Activated CD4-positive, alpha-beta T cell treated with anti-CD3 and anti-CD28 coated beads for 36 hours (primary cell): ENCODE measurements around the gene TFB2M. TPM values are rescaled to one million over a fixed set of nuclear protein-coding genes. Genes with fewer than 3 reads are reported as not detected.
A peak's percentile ranks its signal among the peaks of the same experiment; 100 is the strongest.

Source experiments
- ATAC-seq: fragments of 200-7000 bp; cut with Tn5 transposase; one replicate; pipeline ENCODE4 v1.10.0; 2021; ENCODE audit warnings: mild to moderate bottlenecking, moderate library complexity
- CTCF ChIA-PET: fragments of 350-600 bp; sonication (Branson Sonifier 250); formaldehyde crosslinking; loops from one replicate; lab custom pipeline; 2021; ENCODE audit warnings: antibody characterized with exemption; lab: Charles Lee
- POLR2A ChIA-PET: fragments of 350-600 bp; sonication (Branson Sonifier 250); formaldehyde crosslinking; loops from one replicate; lab custom pipeline; 2021; ENCODE audit warnings: antibody characterized with exemption, inconsistent platforms; lab: Charles Lee
- DNase-seq: peaks from one replicate; pipeline ENCODE4 v3.0.0-alpha.2; 2020
- H3K27ac Mint-ChIP-seq: one replicate; pipeline ENCODE4 v1.8.0; 2021; ENCODE audit warnings: mixed read lengths
- H3K27me3 Mint-ChIP-seq: one replicate; pipeline ENCODE4 v1.8.0; 2021; ENCODE audit warnings: mixed read lengths
- H3K36me3 Mint-ChIP-seq: one replicate; pipeline ENCODE4 v1.8.0; 2021; ENCODE audit warnings: low read depth, mixed read lengths
- H3K4me1 Mint-ChIP-seq: one replicate; pipeline ENCODE4 v1.8.0; 2021; ENCODE audit warnings: mixed read lengths
- H3K4me3 Mint-ChIP-seq: one replicate; pipeline ENCODE4 v1.8.0; 2021; ENCODE audit warnings: mild to moderate bottlenecking, moderate library complexity, mixed read lengths
- H3K9me3 Mint-ChIP-seq: one replicate; pipeline ENCODE4 v1.8.0; 2021; ENCODE audit warnings: low read depth, mixed read lengths
- intact Hi-C, 2 experiments: fragments of 100-400 bp; cut with DNase I in 1 of 2; cut with micrococcal nuclease in 1 of 2; formaldehyde crosslinking; loops; one replicate each; pipeline versions ENCODE4 v1.14.2 to v1.15.1; 2022 to 2024; cut with DNase I, micrococcal nuclease
- total RNA-seq, 2 experiments: library from RNA; stranded (reverse); gene quantifications; one replicate each; pipeline ENCODE4 v1.2.3, GENCODE V29; 2021

Gene TFB2M
- total RNA-seq, 2 experiments from 2014 or later, result 14.1 to 17.3 TPM

DNA sequence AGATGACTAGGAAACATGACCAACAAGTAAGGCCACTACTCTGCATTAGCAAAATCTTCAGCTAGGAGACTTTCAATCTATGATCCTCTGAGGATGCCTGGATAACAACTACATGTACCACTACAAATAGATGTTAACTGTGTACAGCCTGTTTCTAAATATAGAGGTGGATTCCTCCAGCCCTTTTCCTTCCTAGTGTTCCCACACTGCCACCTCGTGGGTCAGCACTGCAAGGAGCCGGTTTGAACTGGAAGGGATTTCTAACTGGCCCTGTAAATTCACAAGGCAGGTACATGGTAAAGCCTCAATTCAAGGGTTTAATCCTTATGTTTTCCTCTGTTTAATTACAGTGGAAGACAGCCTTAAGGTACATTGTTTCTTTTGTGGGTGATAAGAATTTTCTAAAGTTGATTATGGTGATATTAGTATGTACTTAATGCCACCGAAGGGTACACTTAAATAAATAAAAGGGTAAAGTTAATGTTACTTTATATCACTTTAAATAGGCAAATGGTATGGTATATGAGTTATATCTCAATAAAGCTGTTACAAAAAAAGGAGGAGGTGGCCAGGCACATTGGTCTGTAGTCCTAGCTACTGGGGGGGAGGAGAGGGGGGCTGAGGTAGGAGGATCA is 73.3 kb downstream of the TFB2M start:
- ChIA-PET CTCF (interaction anchor here (0.7 to 1.6 kb wide), 4 partner anchors 13 to 1100 kb away, joined by 3 to 9 read pairs (median 5); no protein-coding TSS in a partner anchor), POLR2A (no interaction called here)
- no peaks in the 10 kb centered on the region for H3K27me3 Mint-ChIP-seq
- H3K27ac Mint-ChIP-seq, result no peak overlapping the region
- peaks cover 4% of the 10 kb centered on the region for H3K36me3 Mint-ChIP-seq
- peaks cover 14% of the 10 kb centered on the region for H3K4me1 Mint-ChIP-seq
- peak; percentile 78 for DNase-seq
- ATAC-seq, result peak; percentile 73
- no peaks in the 10 kb centered on the region for H3K9me3 Mint-ChIP-seq
- intact Hi-C loops, result loop anchor here (1.0 to 5.0 kb wide), 4 partner anchors 350 to 1336 kb away; no protein-coding TSS in a partner anchor
- no peak overlapping the region for H3K4me3 Mint-ChIP-seq

DNA sequence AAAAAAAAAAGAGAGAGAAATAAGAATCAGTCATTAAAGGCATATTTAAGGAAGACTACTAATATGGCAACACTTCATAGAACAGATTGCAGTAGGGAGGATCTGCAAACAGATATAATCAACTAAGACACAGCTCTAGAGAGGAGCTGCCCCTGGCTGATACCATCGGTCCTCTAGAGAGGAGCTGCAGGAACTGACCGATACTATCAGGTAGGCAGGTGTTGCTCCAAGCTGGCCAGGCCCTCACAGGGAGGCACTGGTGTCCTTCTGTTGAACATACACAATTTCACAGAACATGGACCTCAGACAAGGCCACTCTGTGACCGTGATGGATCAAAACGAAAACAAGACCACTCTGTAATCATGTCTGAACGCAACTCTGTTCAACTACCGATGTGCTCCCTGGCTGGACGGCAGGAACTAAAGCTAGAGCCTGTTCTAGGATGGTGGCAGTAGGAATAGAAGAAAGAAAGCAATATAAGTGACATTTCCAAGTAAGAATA is 74.5 kb downstream of the TFB2M start:
- POLR2A ChIA-PET, result no interaction called here
- ATAC-seq (no peak), DNase-seq (no peak)
- Mint-ChIP-seq H3K4me3 (no peak overlapping the region), H3K9me3 (no peaks in the 10 kb centered on the region), H3K4me1 (peaks cover 10% of the 10 kb centered on the region), H3K36me3 (peaks cover 4% of the 10 kb centered on the region), H3K27me3 (no peaks in the 10 kb centered on the region), H3K27ac (no peak overlapping the region)
- intact Hi-C loops, result loop anchor here (1.0 to 5.0 kb wide), 4 partner anchors 349 to 1335 kb away; no protein-coding TSS in a partner anchor
- CTCF ChIA-PET, result interaction anchor here (0.7 to 1.3 kb wide), 4 partner anchors 9 to 1099 kb away, joined by 3 to 4 read pairs (median 4); no protein-coding TSS in a partner anchor

Other genes with a start within 250 kb of the TFB2M start
- 10 to 100 TPM; 17.2 to 18.4 TPM for gene SMYD3, start 59.0 kb downstream of the TFB2M start, total RNA-seq
- gene CNST, start 195 bp upstream of the TFB2M start, total RNA-seq, result 10 to 100 TPM; 23.6 to 24.2 TPM
- 10 to 100 TPM; 17.1 to 28.6 TPM for gene SCCPDH, start 158.1 kb upstream of the TFB2M start, total RNA-seq